HepG2 (cell line): ENCODE data around the gene RNASE4. TPM values are rescaled to one million over a fixed set of nuclear protein-coding genes. Genes with fewer than 3 reads are reported as not detected.

Experiments used
- ARNT ChIP-seq: fragments of 450-650 bp; IDR thresholded peaks from 2 replicates; pipeline ENCODE4 v1.6.1; 2017
- BHLHE40 ChIP-seq: IDR thresholded peaks from 2 replicates; pipeline ENCODE4 v1.6.1; 2011; ENCODE audit warnings: low read length, improper control_type of control experiment
- CSRNP1 ChIP-seq: sonication (generic); formaldehyde crosslinking; IDR thresholded peaks from 2 replicates; pipeline ENCODE4 v1.8.1; 2023; ENCODE audit warnings: mild to moderate bottlenecking, missing genetic modification reagents
- FOXK1 ChIP-seq: sonication (generic); formaldehyde crosslinking; IDR thresholded peaks from 2 replicates; pipeline ENCODE4 v1.4.0; 2020; ENCODE audit warnings: low read depth, missing genetic modification reagents, borderline replicate concordance
- HDAC2 ChIP-seq: sonication (generic); formaldehyde crosslinking; IDR thresholded peaks from 2 replicates; pipeline ENCODE4 v1.4.0; 2020; ENCODE audit warnings: missing genetic modification reagents
- HDAC6 ChIP-seq: fragments of 200-600 bp; sonication (generic); IDR thresholded peaks from 2 replicates; pipeline ENCODE4 v1.7.0; 2017; ENCODE audit warnings: mild to moderate bottlenecking, antibody characterized with exemption, low read length, low read depth
- HIC2 ChIP-seq: sonication (generic); formaldehyde crosslinking; IDR thresholded peaks from 2 replicates; pipeline ENCODE4 v1.9.0; 2022; ENCODE audit warnings: low read depth, missing genetic modification reagents
- HNF1B ChIP-seq: sonication (generic); formaldehyde crosslinking; IDR thresholded peaks from 2 replicates; pipeline ENCODE4 v1.5.1; 2020; ENCODE audit warnings: mild to moderate bottlenecking, moderate library complexity, missing genetic modification reagents
- HOXA9 ChIP-seq: sonication (generic); formaldehyde crosslinking; IDR thresholded peaks from 2 replicates; pipeline ENCODE4 v1.8.1; 2022; ENCODE audit warnings: missing genetic modification reagents, mild to moderate bottlenecking, moderate library complexity, borderline replicate concordance
- NR2F2 ChIP-seq: IDR thresholded peaks from 2 replicates; pipeline ENCODE4 v1.6.1; 2012; ENCODE audit warnings: low read depth, inconsistent platforms, borderline replicate concordance
- SKI ChIP-seq: fragments of 450-650 bp; IDR thresholded peaks from one replicate; pipeline ENCODE4 v1.6.1; 2018; ENCODE audit warnings: mild to moderate bottlenecking; ENCODE audit not compliant: partially characterized antibody
- SP1 ChIP-seq, 2 experiments: fragments of 450-650 bp in 1 of 2; sonication (generic) in 1 of 2; formaldehyde crosslinking in 1 of 2; IDR thresholded peaks; 2 replicates each; pipeline versions ENCODE4 v1.4.0 to v1.6.1; 2016 to 2020; ENCODE audit warnings: missing genetic modification reagents in 1 of 2
- SP2 ChIP-seq: sonication (generic); formaldehyde crosslinking; IDR thresholded peaks from 2 replicates; pipeline ENCODE4 v1.5.1; 2020; ENCODE audit warnings: mild to moderate bottlenecking, missing genetic modification reagents
- THAP11 ChIP-seq: IDR thresholded peaks from 2 replicates; pipeline ENCODE4 v1.6.1; 2016; ENCODE audit warnings: missing biosample characterization, missing genetic modification reagents
- ZBTB26 ChIP-seq: IDR thresholded peaks from 2 replicates; pipeline ENCODE4 v1.6.1; 2016; ENCODE audit warnings: missing compliant biosample characterization, missing genetic modification reagents, borderline replicate concordance
- ZKSCAN8 ChIP-seq: IDR thresholded peaks from 2 replicates; pipeline ENCODE4 v1.6.1; 2016; ENCODE audit warnings: borderline replicate concordance, missing genetic modification reagents, missing compliant biosample characterization
- ZNF256 ChIP-seq: sonication (generic); formaldehyde crosslinking; conservative IDR thresholded peaks from 2 replicates; pipeline ENCODE4 v1.4.0; 2020; ENCODE audit warnings: missing genetic modification reagents
- ZNF414 ChIP-seq: sonication (generic); formaldehyde crosslinking; IDR thresholded peaks from 2 replicates; pipeline ENCODE4 v1.5.0; 2020; ENCODE audit warnings: missing genetic modification reagents
- ZNF431 ChIP-seq: sonication (generic); formaldehyde crosslinking; IDR thresholded peaks from 2 replicates; pipeline ENCODE4 v1.9.0; 2022; ENCODE audit warnings: missing genetic modification reagents, low read depth, mild to moderate bottlenecking, borderline replicate concordance
- ZNF484 ChIP-seq: sonication (generic); formaldehyde crosslinking; IDR thresholded peaks from 2 replicates; pipeline ENCODE4 v1.5.1; 2020; ENCODE audit warnings: mild to moderate bottlenecking, low read depth, missing genetic modification reagents, borderline replicate concordance
- ZNF614 ChIP-seq: IDR thresholded peaks from 2 replicates; pipeline ENCODE4 v1.6.1; 2018; ENCODE audit warnings: missing biosample characterization, missing genetic modification reagents, inconsistent platforms, borderline replicate concordance
- ZNF75D ChIP-seq: sonication (generic); formaldehyde crosslinking; IDR thresholded peaks from 2 replicates; pipeline ENCODE4 v1.8.1; 2023; ENCODE audit warnings: missing genetic modification reagents, mild to moderate bottlenecking, borderline replicate concordance
- ZNF816 ChIP-seq: sonication (generic); formaldehyde crosslinking; IDR thresholded peaks from 2 replicates; pipeline ENCODE4 v1.8.0; 2022; ENCODE audit warnings: missing genetic modification reagents, mild to moderate bottlenecking, borderline replicate concordance
- polyA plus RNA-seq, 8 experiments: library from polyadenylated mRNA; depleted of rRNA in 3 of 8; stranded (reverse) in 7 of 8; unstranded in 1 of 8; fragments of >200 nt; fragmentation: Illumina TruSeq in 4 of 8; extraction: Trizol in 4 of 8; gene quantifications; 2 replicates each; pipeline versions ENCODE4 v1.2.1 to v1.2.3, GENCODE V29; 2011 to 2016; ENCODE audit warnings: low read depth in 4 of 8, missing spikeins in 1 of 8, mixed read lengths in 1 of 8; ENCODE audit not compliant: insufficient read depth in 1 of 8
- total RNA-seq, 5 experiments: library from RNA; depleted of rRNA; stranded (reverse); fragments of >200 nt; fragmentation: Illumina TruSeq; extraction: Trizol; gene quantifications; 2 replicates each; pipeline ENCODE4 v1.2.3, GENCODE V29; 2016; ENCODE audit warnings: low read depth in 1 of 5

Gene RNASE4
- total and polyA plus RNA-seq, 2 of the 13 experiments (the other 11 are each of a cell fraction or from before 2014, with no cell fraction given): 109 to 983 TPM

GRCh38 chr14:20671597-20672283 lies 12.6 kb upstream of the RNASE4 start (continued):
- TF ChIP-seq HIC2 (peak; percentile 69; the same call in 1 of the 2 replicates), SKI (peak; percentile 74), ZNF256 (CRISPR knock-in tag) (no peak), HOXA9 (CRISPR knock-in tag) (no peak), HNF1B (no peak), ARNT (no peak), ZNF614 (peak; percentile 89), ZNF75D (CRISPR knock-in tag) (no peak), FOXK1 (peak; percentile 76; the same call in 1 of the 2 replicates), NR2F2 (no peak), HDAC2 (CRISPR knock-in tag) (peak; percentile 84), ZKSCAN8 (CRISPR knock-in tag) (peak; percentile 50; the same call in 1 of the 2 replicates), THAP11 (peak; percentile 64; the same call in 1 of the 2 replicates), ZNF484 (no peak), CSRNP1 (CRISPR knock-in tag) (no peak), HDAC6 (no peak), ZNF414 (CRISPR knock-in tag) (no peak; the same call in 1 of the 2 replicates), SP2 (CRISPR knock-in tag) (no peak), ZNF816 (CRISPR knock-in tag) (no peak), SP1 (IDR thresholded peaks at IDR 0.05) (no peak), SP1 (CRISPR knock-in tag; IDR thresholded peaks at IDR 0.05) (no peak), BHLHE40 (no peak), ZNF431 (no peak), ZBTB26 (CRISPR knock-in tag) (no peak)
